Nephron (organoid): Measurements from ENCODE around the gene NIN.

Experiments used
- H3K27ac Mint-ChIP-seq, 3 experiments: 2 replicates each; pipeline ENCODE4 v1.8.0; 2020; ENCODE audit warnings: mixed read lengths in 3 of 3, mild to moderate bottlenecking in 2 of 3, moderate library complexity in 1 of 3
- H3K27me3 Mint-ChIP-seq: 2 replicates; pipeline ENCODE4 v1.8.0; 2021; ENCODE audit warnings: low read depth, mild to moderate bottlenecking, moderate library complexity, mixed read lengths
- H3K36me3 Mint-ChIP-seq: 2 replicates; pipeline ENCODE4 v1.8.0; 2020; ENCODE audit warnings: low read depth, mixed read lengths
- H3K4me1 Mint-ChIP-seq: 2 replicates; pipeline ENCODE4 v1.8.0; 2020; ENCODE audit warnings: mixed read lengths
- H3K4me3 Mint-ChIP-seq, 3 experiments: 2 replicates each; pipeline ENCODE4 v1.8.0; 2020; ENCODE audit warnings: mild to moderate bottlenecking in 3 of 3, mixed read lengths in 3 of 3, moderate library complexity in 2 of 3
- H3K9me3 Mint-ChIP-seq: 2 replicates; pipeline ENCODE4 v1.8.0; 2020; ENCODE audit warnings: mixed read lengths
- TF ChIP-seq, protein P1 (sequence below), 3 experiments: fragments of 200-600 bp; sonication (generic); IDR thresholded peaks; one replicate each; pipeline ENCODE4 v1.5.0; 2021; ENCODE audit warnings: antibody characterized with exemption in 3 of 3; ENCODE audit not compliant: unreplicated experiment in 3 of 3

The NIN gene

DNA sequence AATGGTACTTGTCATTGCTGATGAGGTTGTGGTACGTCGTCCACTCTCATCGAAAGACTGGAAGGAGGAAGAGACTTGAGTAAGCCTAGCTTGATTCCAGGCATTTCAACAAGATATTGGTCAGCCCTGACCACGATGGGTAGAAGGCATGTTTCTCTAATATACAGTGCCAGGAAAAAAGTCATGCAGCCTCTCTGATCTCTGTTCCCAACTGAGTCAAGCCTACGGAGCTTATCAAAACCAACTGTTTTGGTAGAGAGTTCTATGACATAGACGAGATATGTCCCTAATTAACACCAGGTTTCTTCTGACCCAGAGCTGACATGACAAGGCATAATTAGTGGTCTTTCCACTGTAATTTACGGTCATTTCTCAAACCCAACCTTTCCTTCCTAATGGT lies 58.5 kb downstream of the NIN start:
- Mint-ChIP-seq H3K27me3 (no peaks in the 10 kb centered on the region), H3K9me3 (no peaks in the 10 kb centered on the region), H3K36me3 (peaks cover 79% of the 10 kb centered on the region), H3K4me1 (peaks cover 32% of the 10 kb centered on the region), H3K27ac (no peak overlapping the region), H3K4me3 (no peak overlapping the region)
- TF ChIP-seq, protein P1, sequence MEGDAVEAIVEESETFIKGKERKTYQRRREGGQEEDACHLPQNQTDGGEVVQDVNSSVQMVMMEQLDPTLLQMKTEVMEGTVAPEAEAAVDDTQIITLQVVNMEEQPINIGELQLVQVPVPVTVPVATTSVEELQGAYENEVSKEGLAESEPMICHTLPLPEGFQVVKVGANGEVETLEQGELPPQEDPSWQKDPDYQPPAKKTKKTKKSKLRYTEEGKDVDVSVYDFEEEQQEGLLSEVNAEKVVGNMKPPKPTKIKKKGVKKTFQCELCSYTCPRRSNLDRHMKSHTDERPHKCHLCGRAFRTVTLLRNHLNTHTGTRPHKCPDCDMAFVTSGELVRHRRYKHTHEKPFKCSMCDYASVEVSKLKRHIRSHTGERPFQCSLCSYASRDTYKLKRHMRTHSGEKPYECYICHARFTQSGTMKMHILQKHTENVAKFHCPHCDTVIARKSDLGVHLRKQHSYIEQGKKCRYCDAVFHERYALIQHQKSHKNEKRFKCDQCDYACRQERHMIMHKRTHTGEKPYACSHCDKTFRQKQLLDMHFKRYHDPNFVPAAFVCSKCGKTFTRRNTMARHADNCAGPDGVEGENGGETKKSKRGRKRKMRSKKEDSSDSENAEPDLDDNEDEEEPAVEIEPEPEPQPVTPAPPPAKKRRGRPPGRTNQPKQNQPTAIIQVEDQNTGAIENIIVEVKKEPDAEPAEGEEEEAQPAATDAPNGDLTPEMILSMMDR (IDR thresholded peaks at IDR 0.05; ENCODE audit: unreplicated experiment in 3 of 3), result no peak

DNA sequence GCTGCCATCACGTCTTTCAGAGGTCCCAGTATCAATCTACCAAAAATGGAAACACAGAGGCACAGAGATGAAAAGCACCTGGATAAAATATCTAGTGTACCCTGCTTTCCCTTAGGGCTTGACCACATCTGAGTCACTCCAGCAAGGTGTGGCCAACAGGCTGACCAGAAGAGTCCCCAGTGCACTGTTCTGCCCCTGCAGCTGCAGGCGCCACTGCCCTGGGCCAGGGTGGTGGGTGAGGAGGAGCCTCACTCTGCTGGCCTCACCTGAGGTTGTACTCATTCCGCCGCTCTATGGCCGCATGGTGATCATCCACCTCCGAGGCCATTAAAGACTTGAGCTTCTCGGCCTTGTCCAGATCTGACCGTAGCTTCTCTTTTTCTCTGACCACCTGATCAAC lies 60.4 kb downstream of the NIN start:
- H3K36me3 Mint-ChIP-seq, result peaks cover 80% of the 10 kb centered on the region
- peaks cover 15% of the 10 kb centered on the region for H3K4me1 Mint-ChIP-seq
- TF ChIP-seq, protein P1 (IDR thresholded peaks at IDR 0.05; ENCODE audit: unreplicated experiment in 3 of 3), result no peak
- no peak overlapping the region for H3K27ac Mint-ChIP-seq
- H3K4me3 Mint-ChIP-seq, result no peak overlapping the region
- H3K27me3 Mint-ChIP-seq, result no peaks in the 10 kb centered on the region
- H3K9me3 Mint-ChIP-seq, result no peaks in the 10 kb centered on the region

DNA sequence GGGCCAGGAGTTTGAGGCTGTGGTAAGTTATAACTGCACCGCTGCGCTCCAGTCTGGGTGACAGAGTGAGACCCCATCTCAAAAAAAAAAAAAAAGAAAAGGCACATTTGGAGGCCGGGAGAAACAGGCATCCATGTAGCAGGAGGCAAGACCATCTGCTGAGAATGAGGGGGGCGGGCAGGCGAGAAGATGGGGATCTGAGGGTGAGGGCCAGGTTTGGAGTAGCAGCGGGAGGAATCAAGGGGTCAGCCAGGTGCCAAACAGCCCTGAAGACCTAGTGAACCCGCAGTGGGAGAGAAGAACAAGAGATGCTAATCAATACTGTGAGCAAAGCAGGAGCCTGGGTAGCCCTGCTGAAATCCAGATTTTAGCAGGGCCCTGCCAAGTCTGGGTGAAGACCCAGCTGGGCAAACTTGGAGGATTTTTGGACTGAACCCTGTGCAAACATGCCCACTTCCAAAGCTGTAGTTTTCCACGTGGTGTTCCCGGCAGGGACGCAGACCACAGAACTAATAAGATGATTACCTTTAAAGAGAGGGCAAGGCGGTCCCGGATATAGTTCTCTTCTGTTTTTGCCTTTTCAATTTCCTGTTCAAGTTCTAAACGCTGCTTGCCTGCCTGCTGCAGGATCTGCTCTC lies 61.0 kb downstream of the NIN start:
- Mint-ChIP-seq H3K4me1 (peaks cover 10% of the 10 kb centered on the region), H3K4me3 (no peak overlapping the region), H3K36me3 (peaks cover 82% of the 10 kb centered on the region), H3K27ac (no peak overlapping the region), H3K9me3 (no peaks in the 10 kb centered on the region), H3K27me3 (no peaks in the 10 kb centered on the region)
- TF ChIP-seq, protein P1 (IDR thresholded peaks at IDR 0.05; ENCODE audit: unreplicated experiment in 3 of 3), result no peak

DNA sequence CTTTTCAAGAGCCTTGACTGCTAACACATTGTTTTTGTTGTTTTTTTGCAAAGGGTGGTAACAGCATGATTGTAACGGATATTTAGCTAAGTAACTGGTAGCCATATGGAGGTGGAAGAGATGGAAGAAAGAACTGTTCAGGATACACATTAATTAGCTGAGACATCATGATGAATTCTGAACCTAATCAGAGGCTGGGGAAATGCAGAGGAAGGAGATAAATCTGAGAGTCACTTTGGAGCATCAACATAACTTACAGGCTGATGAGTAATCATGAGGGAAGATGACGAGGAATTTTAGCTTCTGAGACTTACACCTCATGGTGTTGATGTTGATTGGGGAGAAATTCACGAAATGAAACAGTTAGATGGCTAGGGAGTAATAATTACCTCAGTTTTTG lies 62.3 kb downstream of the NIN start:
- Mint-ChIP-seq H3K27me3 (no peaks in the 10 kb centered on the region), H3K36me3 (peaks cover 82% of the 10 kb centered on the region), H3K4me1 (peaks cover 3% of the 10 kb centered on the region), H3K9me3 (no peaks in the 10 kb centered on the region), H3K27ac (no peak overlapping the region), H3K4me3 (no peak overlapping the region)
- TF ChIP-seq, protein P1 (IDR thresholded peaks at IDR 0.05; ENCODE audit: unreplicated experiment in 3 of 3), result no peak

DNA sequence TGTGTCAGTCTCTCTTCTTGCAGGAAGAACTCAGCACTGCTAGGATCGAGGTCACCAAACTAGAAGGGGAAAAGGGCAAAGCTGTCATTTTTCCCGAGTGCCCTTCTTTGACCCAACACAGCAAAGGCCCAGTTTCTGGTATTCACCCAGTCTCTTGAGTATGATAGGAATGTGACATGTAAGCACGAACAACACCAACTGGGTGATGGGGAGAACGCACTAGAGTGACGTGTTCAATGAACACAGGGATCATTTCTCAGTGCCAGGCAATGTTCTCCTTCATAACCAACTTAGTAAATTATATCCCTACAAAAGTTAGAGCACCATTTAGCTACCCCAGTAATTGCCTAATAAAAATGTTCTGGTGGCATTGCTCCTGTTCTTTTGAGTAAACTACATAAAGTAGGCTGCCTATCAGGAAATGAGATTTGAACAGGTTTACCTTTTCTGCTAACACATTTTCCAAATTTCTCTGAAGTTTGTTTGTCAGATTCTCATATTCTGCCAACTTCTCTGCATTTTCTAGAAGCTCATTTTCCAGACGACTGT lies 64.5 kb downstream of the NIN start:
- TF ChIP-seq, protein P1 (IDR thresholded peaks at IDR 0.05; ENCODE audit: unreplicated experiment in 3 of 3), result no peak
- H3K9me3 Mint-ChIP-seq, result no peaks in the 10 kb centered on the region
- no peaks in the 10 kb centered on the region for H3K27me3 Mint-ChIP-seq
- peaks cover 17% of the 10 kb centered on the region for H3K4me1 Mint-ChIP-seq
- no peak overlapping the region for H3K4me3 Mint-ChIP-seq
- H3K36me3 Mint-ChIP-seq, result peaks cover 84% of the 10 kb centered on the region
- H3K27ac Mint-ChIP-seq, result peak overlapping the region in 2 of 3 experiments; percentile 59 to 61
